ENCODE measurements around the gene MINK1. TPM values are rescaled to one million over a fixed set of nuclear protein-coding genes. Genes with fewer than 3 reads are reported as not detected.
A peak's percentile ranks its signal among the peaks of the same experiment; 100 is the strongest.

The MINK1 gene
- total and polyA plus RNA-seq, 2 of the 8 experiments (the other 6 are each of a cell fraction or from before 2014, with no cell fraction given), result 26.9 to 77.7 TPM

GRCh38 chr17:4908301-4908700 lies 75.2 kb downstream of the MINK1 start:
- Histone ChIP-seq H3K56ac (replicated peaks; ENCODE audit: insufficient read length, low read depth, low read length) (peak overlapping the region; percentile 75), H3K18ac (ENCODE audit: extremely low read depth, low read length) (peak overlapping the region; percentile 38; the same call in 1 of the 2 replicates), H2BK120ac (replicated peaks; ENCODE audit: low read depth, low read length) (peak overlapping the region; percentile 43), H2AK5ac (ENCODE audit: low read depth, low read length) (peak overlapping the region; percentile 84; the same call in 1 of the 2 replicates), H3K4me3 (ENCODE audit: extremely low read depth in 1 of 4, insufficient read depth in 2 of 4, low read depth in 3 of 4, low read length in 4 of 4) (no peak overlapping the region), H3K23me2 (ENCODE audit: low read depth, low read length) (peaks cover 6% of the 10 kb centered on the region; the same call in 1 of the 2 replicates), H3K9me3 (ENCODE audit: insufficient read depth in 2 of 2, low read depth in 1 of 2, low read length in 1 of 2) (no peaks in the 10 kb centered on the region), H4K5ac (ENCODE audit: insufficient read length, low read depth, low read length) (peak overlapping the region; percentile 4), H3K4ac (replicated peaks; ENCODE audit: insufficient read length, low read depth, low read length) (no peak overlapping the region), H2AFZ (ENCODE audit: low read length) (0 out of 2 replicates have a peak overlapping the region, but pooled peaks have one; percentile 3), H3K9ac (replicated peaks in 1 of 4; ENCODE audit: extremely low read depth in 1 of 4, low read depth in 3 of 4, low read length in 3 of 4) (no peak overlapping the region), H3K27me3 (replicated peaks in 1 of 4; ENCODE audit: control insufficient read depth in 3 of 4, extremely low read depth in 1 of 4, insufficient read depth in 3 of 4, low read length in 3 of 4) (no peaks in the 10 kb centered on the region), H2BK12ac (ENCODE audit: low read depth, low read length) (peak overlapping the region; percentile 95; the same call in 1 of the 2 replicates), H3K27ac (ENCODE audit: low read depth, low read length) (no peak overlapping the region), H3K14ac (ENCODE audit: insufficient read length) (no peak overlapping the region), H3K4me1 (replicated peaks in 1 of 4; ENCODE audit: control insufficient read depth in 3 of 4, insufficient read depth in 4 of 4, low read length in 3 of 4) (peaks cover 2 to 12% (median 4%) of the 10 kb centered on the region in 4 experiments; a peak in 6 of 7 replicates), H4K20me1 (replicated peaks in 1 of 2; ENCODE audit: control insufficient read depth in 1 of 2, insufficient read depth in 2 of 2, low read length in 2 of 2) (peaks cover 0 to 3% of the 10 kb centered on the region in 2 experiments), H4K91ac (replicated peaks; ENCODE audit: insufficient read length, low read length) (peak overlapping the region; percentile 93), H3K23ac (ENCODE audit: insufficient read length) (no peak overlapping the region), H2BK5ac (ENCODE audit: low read depth, low read length) (peak overlapping the region; percentile 88; the same call in 1 of the 2 replicates), H3K79me1 (ENCODE audit: low read depth, low read length) (no peaks in the 10 kb centered on the region), H3K79me2 (ENCODE audit: control insufficient read depth in 1 of 2, insufficient read depth in 2 of 2, low read length in 2 of 2) (no peaks in the 10 kb centered on the region), H2BK20ac (ENCODE audit: low read length) (peak overlapping the region; percentile 66; the same call in 1 of the 2 replicates), H3K4me2 (ENCODE audit: insufficient read depth in 1 of 2, low read depth in 2 of 2, low read length in 2 of 2) (peak overlapping the region in 1 of 2 experiments; percentile 3; a peak in 1 of 4 replicates), H3K36me3 (ENCODE audit: control insufficient read depth in 2 of 4, insufficient read depth in 4 of 4, low read length in 3 of 4) (no peaks in the 10 kb centered on the region), H4K8ac (ENCODE audit: extremely low read depth, insufficient read depth, low read length) (peak overlapping the region; percentile 60), H2BK15ac (ENCODE audit: low read length) (peak overlapping the region; percentile 92; the same call in 1 of the 2 replicates)
- WGBS, 2 experiments (ENCODE audit: extremely low coverage in 1 of 2, insufficient coverage in 1 of 2, insufficient read length in 1 of 2, insufficient replicate concordance in 2 of 2, low coverage in 1 of 2, low lambda C conversion rate in 2 of 2, missing lambda C conversion rate in 1 of 2), result 63% methylated on average over 10 of the region's 10 CpGs; no CpG with 5 or more reads in 1 of the 2 experiments
- ChIA-PET POLR2A (ENCODE audit: partially characterized antibody) (interaction anchor here (0.7 to 4.4 kb wide), 12 partner anchors 12 to 200 kb away, joined by 3 to 23 read pairs (median 10); partner anchors contain the start of genes PFN1, RNF167, SLC25A11 and SPAG7), CTCF (ENCODE audit: partially characterized antibody) (interaction anchor here (0.6 to 3.4 kb wide), 28 partner anchors 9 to 292 kb away, joined by 3 to 33 read pairs (median 4); partner anchors contain the start of genes C17orf107, CAMTA2, ENO3 and RNF167)
- TF ChIP-seq NRF1 (IDR thresholded peaks at IDR 0.05; ENCODE audit: low read depth, low read length), result no peak
- no peak for FAIRE-seq
- no peak for DNase-seq (ENCODE audit: low read depth in 1 of 2, low spot score in 2 of 2)
